K562 (cell line): ENCODE measurements around the gene BCL6B.

Source experiments
- ATF1 ChIP-seq, 2 experiments: fragments of 450-650 bp in 1 of 2; IDR thresholded peaks; 2 replicates each; pipeline ENCODE4 v1.6.1; 2016; ENCODE audit warnings: missing compliant biosample characterization in 1 of 2, missing genetic modification characterization in 1 of 2
- CTCF ChIP-seq, 3 experiments: IDR thresholded peaks in 2 of 3; conservative IDR thresholded peaks in 1 of 3; 2 replicates each; pipeline ENCODE4 v1.5.1; 2011 to 2012; ENCODE audit warnings: low read length in 3 of 3, mild to moderate bottlenecking in 3 of 3, control low read depth in 2 of 3, improper control_type of control experiment in 1 of 3, inconsistent platforms in 1 of 3, low read depth in 1 of 3, mixed read lengths in 1 of 3, moderate library complexity in 1 of 3; ENCODE audit not compliant: insufficient read depth in 2 of 3
- FOSL1 ChIP-seq: fragments of 200-800 bp; sonication (Bioruptor generic); conservative IDR thresholded peaks from 2 replicates; pipeline ENCODE4 v1.6.1; 2016; ENCODE audit warnings: missing genetic modification characterization, missing compliant biosample characterization
- FOXM1 ChIP-seq, 2 experiments: fragments of 450-650 bp in 1 of 2; sonication (generic) in 1 of 2; formaldehyde crosslinking in 1 of 2; IDR thresholded peaks; 2 replicates each; pipeline versions ENCODE4 v1.6.1 to v1.9.0; 2017 to 2022; ENCODE audit warnings: low read depth in 2 of 2, mild to moderate bottlenecking in 2 of 2, missing genetic modification reagents in 1 of 2, moderate library complexity in 1 of 2
- GATA2 ChIP-seq: sonication (generic); formaldehyde crosslinking; IDR thresholded peaks from 2 replicates; pipeline ENCODE4 v1.4.0; 2020; ENCODE audit warnings: mild to moderate bottlenecking, missing genetic modification reagents
- KHSRP ChIP-seq: fragments of 450-650 bp; IDR thresholded peaks from 2 replicates; pipeline ENCODE4 v1.6.1; 2017
- PKNOX1 ChIP-seq: fragments of 450-650 bp; IDR thresholded peaks from 2 replicates; pipeline ENCODE4 v1.6.1; 2016
- PYGO2 ChIP-seq: fragments of 450-650 bp; IDR thresholded peaks from 2 replicates; pipeline ENCODE4 v1.6.1; 2016; ENCODE audit warnings: mild to moderate bottlenecking, missing genetic modification characterization, moderate library complexity, missing compliant biosample characterization
- ZNF398 ChIP-seq: fragments of 250-450 bp; sonication (Bioruptor Pico); IDR thresholded peaks from 2 replicates; pipeline ENCODE4 v1.8.0; 2021; ENCODE audit warnings: moderate library complexity, mild to moderate bottlenecking, inconsistent platforms

- TF ChIP-seq KHSRP: no peak
- TF ChIP-seq ATF1 (CRISPR knock-in tag; IDR thresholded peaks at IDR 0.05): no peak
- TF ChIP-seq ATF1 (tag; IDR thresholded peaks at IDR 0.05): no peak
- TF ChIP-seq FOXM1 (IDR thresholded peaks at IDR 0.05; ENCODE audit: low read depth): no peak
- no peak for TF ChIP-seq FOXM1 (CRISPR knock-in tag; IDR thresholded peaks at IDR 0.05; ENCODE audit: low read depth)
- no peak for TF ChIP-seq PYGO2 (tag)
- no peak for TF ChIP-seq PKNOX1
- no peak for TF ChIP-seq CTCF (IDR thresholded peaks at IDR 0.05 in 2 of 3, conservative IDR thresholded peaks at IDR 0.05 in 1 of 3; ENCODE audit: insufficient read depth in 2 of 3, low read depth in 1 of 3, low read length in 3 of 3)
- TF ChIP-seq ZNF398 (CRISPR knock-in tag): no peak
- TF ChIP-seq GATA2 (CRISPR knock-in tag): no peak
- no peak for TF ChIP-seq FOSL1 (tag)
These were observed 27.2 kb upstream of the BCL6B start, which contains the start of gene ALOX12 for GRCh38 chr17:6995500-6996255.
